ENCODE measurements around the gene AGBL3. TPM values are rescaled to one million over a fixed set of nuclear protein-coding genes. Genes with fewer than 3 reads are reported as not detected.

The AGBL3 gene
- total and polyA plus RNA-seq, 9 of the 15 experiments (the other 6 are each of a cell fraction or from before 2014, with no cell fraction given), result 0.54 to 2.9 (median 1.7) TPM

DNA sequence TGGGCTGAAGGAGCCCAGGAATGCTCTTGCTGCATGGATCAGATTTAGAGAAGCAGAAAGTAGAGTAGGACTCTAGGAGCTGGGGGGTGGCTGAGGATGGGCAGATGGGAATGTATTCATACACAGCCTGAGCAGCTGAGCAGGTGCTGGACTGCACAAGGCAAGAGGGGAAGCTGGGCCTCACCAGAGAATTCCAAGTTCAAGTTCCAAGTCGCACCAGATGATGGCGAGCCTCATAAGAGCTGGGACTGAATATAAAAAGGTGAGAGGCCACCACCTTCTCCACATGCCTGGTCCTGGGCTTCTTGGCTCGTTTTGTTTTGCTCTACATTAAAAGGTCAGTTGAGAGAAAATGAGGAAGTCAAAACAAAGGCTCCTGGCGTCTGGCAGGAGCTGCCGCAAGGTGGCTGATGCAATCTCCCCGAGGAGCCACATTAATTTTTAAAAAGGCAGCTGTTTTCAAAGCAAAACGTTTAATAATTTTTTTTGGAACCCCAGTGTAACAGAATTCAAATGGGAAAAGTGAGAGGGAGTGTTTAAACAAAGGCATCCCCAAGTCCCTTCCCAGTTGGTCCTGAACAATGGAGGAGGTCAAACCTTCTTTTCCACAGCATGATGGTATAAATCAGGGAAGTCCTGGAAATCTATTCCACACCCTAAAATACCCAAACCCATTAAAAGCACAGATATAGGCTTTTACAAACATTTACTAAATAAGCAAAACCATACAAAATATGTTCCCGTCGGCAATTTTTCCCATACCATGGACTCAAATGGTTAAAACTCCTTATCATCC lies 174.7 kb downstream of the AGBL3 start (continued):
- TF ChIP-seq, protein P1, sequence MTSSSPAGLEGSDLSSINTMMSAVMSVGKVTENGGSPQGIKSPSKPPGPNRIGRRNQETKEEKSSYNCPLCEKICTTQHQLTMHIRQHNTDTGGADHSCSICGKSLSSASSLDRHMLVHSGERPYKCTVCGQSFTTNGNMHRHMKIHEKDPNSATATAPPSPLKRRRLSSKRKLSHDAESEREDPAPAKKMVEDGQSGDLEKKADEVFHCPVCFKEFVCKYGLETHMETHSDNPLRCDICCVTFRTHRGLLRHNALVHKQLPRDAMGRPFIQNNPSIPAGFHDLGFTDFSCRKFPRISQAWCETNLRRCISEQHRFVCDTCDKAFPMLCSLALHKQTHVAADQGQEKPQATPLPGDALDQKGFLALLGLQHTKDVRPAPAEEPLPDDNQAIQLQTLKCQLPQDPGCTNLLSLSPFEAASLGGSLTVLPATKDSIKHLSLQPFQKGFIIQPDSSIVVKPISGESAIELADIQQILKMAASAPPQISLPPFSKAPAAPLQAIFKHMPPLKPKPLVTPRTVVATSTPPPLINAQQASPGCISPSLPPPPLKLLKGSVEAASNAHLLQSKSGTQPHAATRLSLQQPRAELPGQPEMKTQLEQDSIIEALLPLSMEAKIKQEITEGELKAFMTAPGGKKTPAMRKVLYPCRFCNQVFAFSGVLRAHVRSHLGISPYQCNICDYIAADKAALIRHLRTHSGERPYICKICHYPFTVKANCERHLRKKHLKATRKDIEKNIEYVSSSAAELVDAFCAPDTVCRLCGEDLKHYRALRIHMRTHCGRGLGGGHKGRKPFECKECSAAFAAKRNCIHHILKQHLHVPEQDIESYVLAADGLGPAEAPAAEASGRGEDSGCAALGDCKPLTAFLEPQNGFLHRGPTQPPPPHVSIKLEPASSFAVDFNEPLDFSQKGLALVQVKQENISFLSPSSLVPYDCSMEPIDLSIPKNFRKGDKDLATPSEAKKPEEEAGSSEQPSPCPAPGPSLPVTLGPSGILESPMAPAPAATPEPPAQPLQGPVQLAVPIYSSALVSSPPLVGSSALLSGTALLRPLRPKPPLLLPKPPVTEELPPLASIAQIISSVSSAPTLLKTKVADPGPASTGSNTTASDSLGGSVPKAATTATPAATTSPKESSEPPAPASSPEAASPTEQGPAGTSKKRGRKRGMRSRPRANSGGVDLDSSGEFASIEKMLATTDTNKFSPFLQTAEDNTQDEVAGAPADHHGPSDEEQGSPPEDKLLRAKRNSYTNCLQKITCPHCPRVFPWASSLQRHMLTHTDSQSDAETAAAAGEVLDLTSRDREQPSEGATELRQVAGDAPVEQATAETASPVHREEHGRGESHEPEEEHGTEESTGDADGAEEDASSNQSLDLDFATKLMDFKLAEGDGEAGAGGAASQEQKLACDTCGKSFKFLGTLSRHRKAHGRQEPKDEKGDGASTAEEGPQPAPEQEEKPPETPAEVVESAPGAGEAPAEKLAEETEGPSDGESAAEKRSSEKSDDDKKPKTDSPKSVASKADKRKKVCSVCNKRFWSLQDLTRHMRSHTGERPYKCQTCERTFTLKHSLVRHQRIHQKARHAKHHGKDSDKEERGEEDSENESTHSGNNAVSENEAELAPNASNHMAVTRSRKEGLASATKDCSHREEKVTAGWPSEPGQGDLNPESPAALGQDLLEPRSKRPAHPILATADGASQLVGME (CRISPR knock-in tag; IDR thresholded peaks at IDR 0.05), result no peak
- no peak for TF ChIP-seq SAFB (IDR thresholded peaks at IDR 0.05; ENCODE audit: borderline replicate concordance, low read depth, low read length)
- no peak for TF ChIP-seq NCOA6 (IDR thresholded peaks at IDR 0.05)
- TF ChIP-seq TAL1 (IDR thresholded peaks at IDR 0.05), result no peak
- TF ChIP-seq ZNF121 (CRISPR knock-in tag; conservative IDR thresholded peaks at IDR 0.05), result no peak
- TF ChIP-seq ZNF124 (CRISPR knock-in tag; IDR thresholded peaks at IDR 0.05), result no peak
- TF ChIP-seq ZNF408 (CRISPR knock-in tag; IDR thresholded peaks at IDR 0.05; ENCODE audit: low read depth), result no peak
- no peak for TF ChIP-seq CBX2 (IDR thresholded peaks at IDR 0.05; ENCODE audit: insufficient read depth, low read length, poor library complexity, severe bottlenecking)
- TF ChIP-seq ZBTB2 (IDR thresholded peaks at IDR 0.05), result no peak
- no peak for TF ChIP-seq MCM3 (IDR thresholded peaks at IDR 0.05)
- TF ChIP-seq ZNF175 (CRISPR knock-in tag; IDR thresholded peaks at IDR 0.05; ENCODE audit: low read depth), result peak; percentile 61
- TF ChIP-seq CBX1 (IDR thresholded peaks at IDR 0.05; ENCODE audit: low read depth), result peak; percentile 82; the same call in 1 of the 2 replicates
- TF ChIP-seq DPF2 (IDR thresholded peaks at IDR 0.05), result no peak
- TF ChIP-seq ETV6 (IDR thresholded peaks at IDR 0.05; ENCODE audit: borderline replicate concordance in 1 of 2, low read depth in 2 of 2, low read length in 1 of 2), result no peak
- TF ChIP-seq ETV6 (CRISPR knock-in tag; IDR thresholded peaks at IDR 0.05; ENCODE audit: borderline replicate concordance), result no peak
- no peak for TF ChIP-seq ETS2 (tag; IDR thresholded peaks at IDR 0.05; ENCODE audit: borderline replicate concordance, poor library complexity, severe bottlenecking)
- no peak for TF ChIP-seq RBM14 (IDR thresholded peaks at IDR 0.05; ENCODE audit: borderline replicate concordance, insufficient read depth, low read depth, low read length)
- no peak for TF ChIP-seq DACH1 (IDR thresholded peaks at IDR 0.05; ENCODE audit: partially characterized antibody)
- TF ChIP-seq CBFA2T2 (conservative IDR thresholded peaks at IDR 0.05), result no peak
- no peak for TF ChIP-seq SIN3A (IDR thresholded peaks at IDR 0.05; ENCODE audit: borderline replicate concordance in 2 of 2, control insufficient read depth in 1 of 2, low read depth in 2 of 2, low read length in 2 of 2)
- no peak for TF ChIP-seq THRAP3 (IDR thresholded peaks at IDR 0.05; ENCODE audit: borderline replicate concordance)
